ENCODE data around the gene GDPD4.

Gene GDPD4

DNA sequence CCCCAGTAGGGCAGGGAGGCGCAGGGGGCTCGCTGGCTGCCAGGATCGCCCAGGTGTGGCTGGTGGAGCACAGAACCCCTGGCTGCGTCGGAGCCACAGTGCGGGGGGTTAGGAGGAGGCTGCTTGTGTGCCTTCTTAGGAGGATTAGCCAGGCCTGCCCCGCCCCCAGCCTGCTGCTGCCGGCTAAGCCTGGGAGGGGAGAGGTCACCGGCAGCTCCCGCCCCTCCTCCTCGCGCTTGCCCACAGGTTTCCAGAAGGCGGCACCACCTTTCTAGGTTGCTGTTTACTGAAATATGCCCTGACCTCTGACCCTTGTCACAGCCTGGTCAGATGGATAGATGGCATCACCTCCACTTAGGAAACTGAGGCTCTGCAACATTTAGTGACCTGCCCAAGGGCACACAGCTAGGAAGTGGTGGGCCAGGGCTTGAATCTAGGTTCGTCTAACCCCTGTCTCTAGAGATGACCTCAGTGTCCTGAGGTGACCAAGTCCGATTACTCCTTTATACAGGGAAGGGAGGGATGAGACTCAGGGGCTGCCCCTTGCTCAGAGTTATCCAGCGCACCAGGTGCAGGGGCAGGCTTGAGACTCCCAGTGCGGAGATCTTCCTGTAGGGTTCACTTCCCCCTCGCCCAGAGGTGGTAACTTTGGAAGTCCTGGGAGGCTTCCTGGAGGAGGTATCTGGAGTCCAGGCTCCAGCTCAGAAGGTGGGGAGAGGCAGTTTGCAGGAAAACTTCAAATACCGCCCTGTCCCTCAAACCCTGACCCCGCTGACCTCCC, 129.4 kb downstream of the GDPD4 start:
- DNase-seq = no peak

GRCh38 chr11:77171254-77171653, 130.2 kb downstream of the GDPD4 start:
- no peak for DNase-seq

DNA sequence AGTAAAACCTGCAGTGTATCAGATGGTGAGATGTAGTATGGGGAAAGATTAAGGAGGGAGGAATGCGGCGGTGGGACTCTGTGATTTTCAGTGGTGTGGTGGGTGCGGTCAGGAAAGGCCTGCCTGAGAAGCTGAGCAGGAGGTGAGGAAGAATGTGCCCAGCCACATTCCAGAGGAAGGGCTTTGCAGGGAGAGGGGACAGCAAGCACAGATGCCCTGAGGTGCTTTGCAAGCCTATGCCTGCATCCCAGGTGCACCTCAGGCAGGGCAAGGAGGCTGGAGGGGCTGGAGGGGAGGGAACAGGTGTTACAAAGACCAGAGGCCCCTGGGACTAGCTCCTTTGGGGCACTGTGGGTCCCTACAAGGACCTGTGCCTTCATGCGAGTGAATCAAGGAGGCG, 131.4 kb downstream of the GDPD4 start:
- no peak for DNase-seq

DNA sequence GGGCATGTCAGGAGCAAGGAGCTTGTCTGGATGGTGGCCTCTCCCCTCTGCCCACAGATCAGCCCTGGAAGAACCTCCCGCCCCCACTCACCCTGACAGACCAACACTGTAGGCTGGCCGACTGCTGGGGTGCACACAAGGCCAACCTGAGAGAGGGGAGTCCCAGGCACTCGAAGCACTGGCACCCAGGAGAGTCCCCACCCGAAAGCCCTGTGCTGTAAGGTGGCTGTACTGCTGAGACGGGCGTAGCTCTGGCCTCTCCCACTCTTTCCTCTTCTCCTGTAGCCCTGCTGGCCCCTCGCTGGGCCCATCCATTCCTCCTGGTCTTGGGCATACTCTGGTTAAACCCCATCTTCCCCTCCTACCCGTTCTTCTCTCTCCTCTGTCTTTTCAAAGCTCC, 133.7 kb downstream of the GDPD4 start:
- DNase-seq = no peak

- DNase-seq = no peak
Measured at GRCh38 chr11:77167111-77167626, 134.3 kb downstream of the GDPD4 start.

Data from fibroblast of skin of right quadriceps (primary cell).